ENCODE measurements around the gene EDEM3. TPM values are rescaled to one million over a fixed set of nuclear protein-coding genes. Genes with fewer than 3 reads are reported as not detected.

EDEM3 gene
- total RNA-seq, 1 donor from 2014 or later: 45.5 TPM

DNA sequence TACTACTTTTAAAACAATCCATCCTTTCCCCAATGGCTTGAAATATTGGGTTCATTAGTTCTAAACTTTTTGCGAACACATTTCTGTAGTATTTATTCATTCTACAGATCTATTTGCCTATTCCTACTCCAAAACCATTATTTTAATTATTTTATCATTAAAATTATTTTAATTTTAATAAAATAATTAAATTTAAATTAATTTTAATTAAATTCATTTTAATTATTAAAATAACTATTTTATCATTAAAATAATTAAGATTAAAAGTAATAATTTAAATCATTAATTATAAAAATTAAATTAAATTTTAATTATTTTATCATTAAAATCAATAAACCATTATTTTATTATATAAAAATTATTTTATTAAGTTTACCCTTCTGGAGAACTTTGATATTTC lies 15.6 kb downstream of the EDEM3 start:
- H3K4me3 ChIP-seq: no peak overlapping the region
- H3K27me3 ChIP-seq (ENCODE audit: low read depth): no peaks in the 10 kb centered on the region
- no peaks in the 10 kb centered on the region for H3K9me3 ChIP-seq
- intact Hi-C loops (cut with DNase I): no loop called here
- peaks cover 35% of the 10 kb centered on the region for H3K36me3 ChIP-seq
- ATAC-seq: no peak
- H3K27ac ChIP-seq: no peak overlapping the region
- TF ChIP-seq CTCF (IDR thresholded peaks at IDR 0.05): no peak
- DNase-seq: no peak
- H3K4me1 ChIP-seq: no peaks in the 10 kb centered on the region

- Histone ChIP-seq H3K9me3 (no peaks in the 10 kb centered on the region), H3K4me3 (no peak overlapping the region), H3K27ac (no peak overlapping the region), H3K27me3 (ENCODE audit: low read depth) (no peaks in the 10 kb centered on the region), H3K36me3 (peaks cover 75% of the 10 kb centered on the region), H3K4me1 (no peaks in the 10 kb centered on the region)
- TF ChIP-seq CTCF (IDR thresholded peaks at IDR 0.05): no peak
- ATAC-seq: no peak
- intact Hi-C loops (cut with DNase I): no loop called here
- DNase-seq: no peak
Measured at GRCh38 chr1:184734980-184735379, 19.7 kb downstream of the EDEM3 start.

GRCh38 chr1:184724843-184725242 lies 29.8 kb downstream of the EDEM3 start:
- no peak overlapping the region for H3K27ac ChIP-seq
- no peak for DNase-seq
- no peaks in the 10 kb centered on the region for H3K9me3 ChIP-seq
- intact Hi-C loops (cut with DNase I): no loop called here
- no peak for TF ChIP-seq CTCF (IDR thresholded peaks at IDR 0.05)
- H3K4me1 ChIP-seq: no peaks in the 10 kb centered on the region
- no peak overlapping the region for H3K4me3 ChIP-seq
- no peaks in the 10 kb centered on the region for H3K27me3 ChIP-seq (ENCODE audit: low read depth)
- H3K36me3 ChIP-seq: peaks cover 81% of the 10 kb centered on the region
- no peak for ATAC-seq

DNA sequence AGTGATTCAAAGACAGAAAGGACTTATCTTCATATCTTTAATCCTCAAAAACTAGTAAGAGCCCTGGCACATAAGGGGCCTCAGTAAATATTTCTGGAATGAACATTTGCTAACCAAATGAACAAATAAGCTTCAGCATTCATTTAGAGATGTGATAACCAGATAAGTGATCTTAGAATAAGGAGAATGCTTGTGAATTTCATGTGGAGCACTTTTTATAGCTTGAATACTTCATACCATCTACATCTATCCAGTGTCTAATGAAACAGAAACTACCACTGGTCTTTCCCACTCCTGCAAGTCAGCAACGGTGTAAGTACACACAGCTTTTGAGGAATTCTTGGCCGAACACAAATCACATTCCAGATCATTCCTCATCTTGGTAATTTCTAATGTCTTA lies 38.5 kb downstream of the EDEM3 start:
- H3K9me3 ChIP-seq: no peaks in the 10 kb centered on the region
- intact Hi-C loops (cut with DNase I): no loop called here
- DNase-seq (no peak), ATAC-seq (no peak)
- no peaks in the 10 kb centered on the region for H3K27me3 ChIP-seq (ENCODE audit: low read depth)
- no peak overlapping the region for H3K4me3 ChIP-seq
- no peaks in the 10 kb centered on the region for H3K4me1 ChIP-seq
- no peak for TF ChIP-seq CTCF (IDR thresholded peaks at IDR 0.05)
- no peak overlapping the region for H3K27ac ChIP-seq
- H3K36me3 ChIP-seq: peaks cover 100% of the 10 kb centered on the region

DNA sequence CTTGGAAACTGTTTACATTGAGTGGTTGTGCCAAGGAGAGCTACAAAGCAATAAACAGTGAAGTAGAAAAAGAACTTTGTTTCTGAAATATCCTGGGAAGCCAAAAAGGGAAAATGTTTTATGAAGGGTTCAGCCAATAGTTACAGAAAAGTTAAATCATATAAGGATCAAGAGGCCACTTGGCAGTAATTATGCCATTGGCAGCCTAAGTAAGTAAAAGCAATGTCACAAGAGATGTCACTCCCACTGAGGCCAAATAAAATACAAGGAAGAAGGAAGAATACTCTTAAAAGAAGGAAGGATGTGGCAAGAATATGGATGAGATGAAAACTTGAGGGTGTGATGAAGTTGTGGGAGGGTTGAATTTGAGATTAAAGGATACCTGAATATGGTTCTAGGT lies 45.2 kb downstream of the EDEM3 start:
- TF ChIP-seq CTCF (IDR thresholded peaks at IDR 0.05): no peak
- Histone ChIP-seq H3K36me3 (peaks cover 99% of the 10 kb centered on the region), H3K4me3 (no peak overlapping the region), H3K27me3 (ENCODE audit: low read depth) (no peaks in the 10 kb centered on the region), H3K27ac (no peak overlapping the region), H3K9me3 (no peaks in the 10 kb centered on the region), H3K4me1 (no peaks in the 10 kb centered on the region)
- ATAC-seq: no peak
- intact Hi-C loops (cut with DNase I): no loop called here
- no peak for DNase-seq

All from lower lobe of right lung (tissue), 2 donors.